ENCODE results near the gene SLAIN2. TPM values are rescaled to one million over a fixed set of nuclear protein-coding genes. Genes with fewer than 3 reads are reported as not detected.
"Not testable (repeated sequence)": the region's sequence is repeated elsewhere in the genome, so short reads cannot be mapped to it uniquely, and the experiment has no call there.

Gene SLAIN2
- total RNA-seq, 1 donor from 2014 or later, result 132 TPM

- intact Hi-C loops (cut with micrococcal nuclease), result no loop called here
- Histone ChIP-seq H3K27me3 (ENCODE audit: low read depth) (no peaks in the 10 kb centered on the region), H3K4me1 (no peaks in the 10 kb centered on the region), H3K36me3 (no peaks in the 10 kb centered on the region), H3K27ac (replicated peaks) (no peak overlapping the region), H3K9me3 (replicated peaks) (no peaks in the 10 kb centered on the region), H3K4me3 (no peak overlapping the region)
- DNase-seq, result no peak
- TF ChIP-seq, protein P1, sequence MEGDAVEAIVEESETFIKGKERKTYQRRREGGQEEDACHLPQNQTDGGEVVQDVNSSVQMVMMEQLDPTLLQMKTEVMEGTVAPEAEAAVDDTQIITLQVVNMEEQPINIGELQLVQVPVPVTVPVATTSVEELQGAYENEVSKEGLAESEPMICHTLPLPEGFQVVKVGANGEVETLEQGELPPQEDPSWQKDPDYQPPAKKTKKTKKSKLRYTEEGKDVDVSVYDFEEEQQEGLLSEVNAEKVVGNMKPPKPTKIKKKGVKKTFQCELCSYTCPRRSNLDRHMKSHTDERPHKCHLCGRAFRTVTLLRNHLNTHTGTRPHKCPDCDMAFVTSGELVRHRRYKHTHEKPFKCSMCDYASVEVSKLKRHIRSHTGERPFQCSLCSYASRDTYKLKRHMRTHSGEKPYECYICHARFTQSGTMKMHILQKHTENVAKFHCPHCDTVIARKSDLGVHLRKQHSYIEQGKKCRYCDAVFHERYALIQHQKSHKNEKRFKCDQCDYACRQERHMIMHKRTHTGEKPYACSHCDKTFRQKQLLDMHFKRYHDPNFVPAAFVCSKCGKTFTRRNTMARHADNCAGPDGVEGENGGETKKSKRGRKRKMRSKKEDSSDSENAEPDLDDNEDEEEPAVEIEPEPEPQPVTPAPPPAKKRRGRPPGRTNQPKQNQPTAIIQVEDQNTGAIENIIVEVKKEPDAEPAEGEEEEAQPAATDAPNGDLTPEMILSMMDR (IDR thresholded peaks at IDR 0.05; ENCODE audit: borderline replicate concordance), result no peak
These were observed 109.4 kb downstream of the SLAIN2 start for GRCh38 chr4:48450740-48451139.

GRCh38 chr4:48451656-48452055, 110.3 kb downstream of the SLAIN2 start:
- H3K27me3 ChIP-seq (ENCODE audit: low read depth); intact Hi-C loops (cut with micrococcal nuclease); DNase-seq; H3K27ac ChIP-seq (replicated peaks); H3K36me3 ChIP-seq; H3K4me1 ChIP-seq; H3K4me3 ChIP-seq; H3K9me3 ChIP-seq (replicated peaks): not testable (repeated sequence)

DNA sequence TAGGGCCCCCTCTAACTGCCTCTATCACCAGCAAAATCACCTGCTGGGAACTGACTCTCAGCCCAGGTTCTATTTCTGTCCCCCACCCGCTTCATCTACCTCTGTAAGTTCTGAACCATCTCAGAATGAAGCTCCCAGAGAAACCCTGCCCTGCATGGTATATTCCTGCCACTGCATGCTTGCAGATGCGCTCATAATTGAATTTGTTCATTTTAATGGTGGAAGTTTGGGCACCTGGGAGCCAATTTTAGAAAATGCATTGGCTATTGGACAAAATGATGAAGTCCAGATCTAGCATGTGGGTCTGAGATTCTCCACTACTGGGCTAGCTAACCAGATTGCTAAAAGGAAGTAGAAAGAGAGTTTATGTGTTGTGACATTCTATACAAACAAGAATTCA, 113.3 kb downstream of the SLAIN2 start:
- no peaks in the 10 kb centered on the region for H3K4me1 ChIP-seq
- TF ChIP-seq, protein P1 (IDR thresholded peaks at IDR 0.05; ENCODE audit: borderline replicate concordance), result no peak
- no peak overlapping the region for H3K27ac ChIP-seq (replicated peaks)
- no peak for DNase-seq
- intact Hi-C loops (cut with micrococcal nuclease), result no loop called here
- H3K4me3 ChIP-seq, result no peak overlapping the region
- H3K36me3 ChIP-seq, result no peaks in the 10 kb centered on the region
- H3K9me3 ChIP-seq (replicated peaks), result no peaks in the 10 kb centered on the region
- H3K27me3 ChIP-seq (ENCODE audit: low read depth), result no peaks in the 10 kb centered on the region

- Histone ChIP-seq H3K9me3 (replicated peaks) (peaks cover 10% of the 10 kb centered on the region), H3K36me3 (no peaks in the 10 kb centered on the region), H3K4me1 (no peaks in the 10 kb centered on the region), H3K27me3 (ENCODE audit: low read depth) (no peaks in the 10 kb centered on the region), H3K27ac (replicated peaks) (no peak overlapping the region), H3K4me3 (no peak overlapping the region)
- no peak for DNase-seq
- intact Hi-C loops (cut with micrococcal nuclease), result no loop called here
- TF ChIP-seq, protein P1 (IDR thresholded peaks at IDR 0.05; ENCODE audit: borderline replicate concordance), result no peak
These were observed 119.7 kb downstream of the SLAIN2 start for GRCh38 chr4:48461000-48461399.

DNA sequence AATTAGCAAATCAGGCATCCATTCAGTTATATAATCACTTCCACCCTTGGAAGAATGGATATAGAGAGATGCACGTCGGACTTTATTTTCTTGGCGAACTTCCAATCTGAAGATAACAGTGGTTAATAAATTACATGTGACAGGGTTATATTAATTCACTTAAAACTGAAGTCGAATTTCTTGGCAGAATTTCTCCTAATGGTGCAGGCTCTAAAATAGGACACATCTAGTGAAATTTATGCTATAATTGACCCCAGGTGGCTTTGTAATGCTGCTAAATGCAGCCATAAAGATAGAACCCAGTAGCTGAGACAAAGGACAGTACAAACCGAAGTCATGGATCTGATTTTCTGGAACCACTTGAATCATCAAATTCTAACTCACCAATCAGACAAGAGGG, 121.0 kb downstream of the SLAIN2 start:
- TF ChIP-seq, protein P1 (IDR thresholded peaks at IDR 0.05; ENCODE audit: borderline replicate concordance), result no peak
- intact Hi-C loops (cut with micrococcal nuclease), result no loop called here

DNA sequence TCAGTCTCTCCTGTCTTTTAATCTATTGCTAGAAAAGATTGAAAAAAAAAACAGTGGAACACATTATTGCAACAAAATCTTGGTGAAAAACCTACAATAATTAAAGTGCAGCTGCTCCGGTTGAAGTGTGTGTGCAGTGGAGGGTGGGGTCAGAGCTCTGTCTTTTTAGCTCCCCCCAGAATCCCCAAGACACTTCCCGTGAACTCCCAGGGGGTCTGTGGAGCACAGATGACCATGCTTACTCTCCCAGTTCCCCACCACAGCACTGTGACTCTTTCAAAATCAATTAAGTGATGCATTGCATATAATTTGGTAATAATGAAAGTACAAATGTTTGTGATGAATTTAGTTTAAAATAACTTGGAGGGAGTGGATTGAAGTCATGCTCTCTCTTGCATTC, 126.1 kb downstream of the SLAIN2 start:
- Histone ChIP-seq H3K27me3 (ENCODE audit: low read depth) (no peaks in the 10 kb centered on the region), H3K27ac (replicated peaks) (no peak overlapping the region), H3K36me3 (no peaks in the 10 kb centered on the region), H3K9me3 (replicated peaks) (peaks cover 10% of the 10 kb centered on the region), H3K4me3 (no peak overlapping the region), H3K4me1 (no peaks in the 10 kb centered on the region)
- TF ChIP-seq, protein P1 (IDR thresholded peaks at IDR 0.05; ENCODE audit: borderline replicate concordance), result no peak
- intact Hi-C loops (cut with micrococcal nuclease), result no loop called here
- no peak for DNase-seq

More for the DNA sequence above, 121.0 kb downstream of the SLAIN2 start:
- no peaks in the 10 kb centered on the region for H3K36me3 ChIP-seq
- no peaks in the 10 kb centered on the region for H3K4me1 ChIP-seq
- H3K27ac ChIP-seq (replicated peaks), result no peak overlapping the region
- H3K27me3 ChIP-seq (ENCODE audit: low read depth), result no peaks in the 10 kb centered on the region
- DNase-seq, result no peak
- no peak overlapping the region for H3K4me3 ChIP-seq
- H3K9me3 ChIP-seq (replicated peaks), result peaks cover 10% of the 10 kb centered on the region
